HepG2 (cell line): Measurements from ENCODE around the gene LIN7A. TPM values are rescaled to one million over a fixed set of nuclear protein-coding genes. Genes with fewer than 3 reads are reported as not detected.

Experiments used
- ATF1 ChIP-seq: IDR thresholded peaks from 2 replicates; pipeline ENCODE4 v1.6.1; 2016; ENCODE audit warnings: mild to moderate bottlenecking, control low read depth
- CREB1 ChIP-seq, 2 experiments: fragments of 450-650 bp in 1 of 2; IDR thresholded peaks; 2 replicates each; pipeline ENCODE4 v1.6.1; 2016 to 2017; ENCODE audit warnings: control low read depth in 1 of 2, mild to moderate bottlenecking in 1 of 2, missing compliant biosample characterization in 1 of 2, missing genetic modification characterization in 1 of 2
- HDAC1 ChIP-seq: sonication (generic); formaldehyde crosslinking; IDR thresholded peaks from 2 replicates; pipeline ENCODE4 v1.5.1; 2020; ENCODE audit warnings: mild to moderate bottlenecking, missing genetic modification reagents
- HNF4A ChIP-seq: sonication (generic); formaldehyde crosslinking; IDR thresholded peaks from 2 replicates; pipeline ENCODE4 v1.4.0; 2020; ENCODE audit warnings: missing genetic modification reagents
- HOXA5 ChIP-seq: sonication (generic); formaldehyde crosslinking; IDR thresholded peaks from 2 replicates; pipeline ENCODE4 v1.4.0; 2020; ENCODE audit warnings: missing genetic modification reagents
- NR2C2 ChIP-seq: sonication (generic); formaldehyde crosslinking; IDR thresholded peaks from 2 replicates; pipeline ENCODE4 v1.4.0; 2020; ENCODE audit warnings: missing genetic modification reagents, mild to moderate bottlenecking, moderate library complexity, borderline replicate concordance
- RFX1 ChIP-seq: fragments of 450-650 bp; IDR thresholded peaks from 2 replicates; pipeline ENCODE4 v1.6.1; 2017
- ZFP1 ChIP-seq: IDR thresholded peaks from 2 replicates; pipeline ENCODE4 v1.6.1; 2016
- ZNF121 ChIP-seq: sonication (generic); formaldehyde crosslinking; IDR thresholded peaks from 2 replicates; pipeline ENCODE4 v1.5.0; 2020; ENCODE audit warnings: mild to moderate bottlenecking, missing genetic modification reagents
- ZNF138 ChIP-seq: sonication (generic); formaldehyde crosslinking; IDR thresholded peaks from 2 replicates; pipeline ENCODE4 v1.5.0; 2020; ENCODE audit warnings: mild to moderate bottlenecking, low read depth, missing genetic modification reagents
- ZNF562 ChIP-seq: sonication (generic); formaldehyde crosslinking; IDR thresholded peaks from 2 replicates; pipeline ENCODE4 v1.8.0; 2022; ENCODE audit warnings: missing genetic modification reagents, borderline replicate concordance
- ZNF614 ChIP-seq: IDR thresholded peaks from 2 replicates; pipeline ENCODE4 v1.6.1; 2018; ENCODE audit warnings: missing biosample characterization, missing genetic modification reagents, inconsistent platforms, borderline replicate concordance
- polyA plus RNA-seq, 8 experiments: library from polyadenylated mRNA; depleted of rRNA in 3 of 8; stranded (reverse) in 7 of 8; unstranded in 1 of 8; fragments of >200 nt; fragmentation: Illumina TruSeq in 4 of 8; extraction: Trizol in 4 of 8; gene quantifications; 2 replicates each; pipeline versions ENCODE4 v1.2.1 to v1.2.3, GENCODE V29; 2011 to 2016; ENCODE audit warnings: low read depth in 4 of 8, missing spikeins in 1 of 8, mixed read lengths in 1 of 8; ENCODE audit not compliant: insufficient read depth in 1 of 8
- total RNA-seq, 5 experiments: library from RNA; depleted of rRNA; stranded (reverse); fragments of >200 nt; fragmentation: Illumina TruSeq; extraction: Trizol; gene quantifications; 2 replicates each; pipeline ENCODE4 v1.2.3, GENCODE V29; 2016; ENCODE audit warnings: low read depth in 1 of 5
- TF ChIP-seq, protein P1 (sequence below): sonication (generic); formaldehyde crosslinking; conservative IDR thresholded peaks from 2 replicates; pipeline ENCODE4 v1.4.0; 2020; ENCODE audit warnings: mild to moderate bottlenecking, missing genetic modification reagents, moderate library complexity
- TF ChIP-seq, protein P2 (sequence below): sonication (generic); formaldehyde crosslinking; IDR thresholded peaks from 2 replicates; pipeline ENCODE4 v1.4.0; 2020; ENCODE audit warnings: low read depth, missing genetic modification reagents
- TF ChIP-seq, protein P3 (sequence below): sonication (generic); formaldehyde crosslinking; IDR thresholded peaks from 2 replicates; pipeline ENCODE4 v1.5.1; 2020; ENCODE audit warnings: mild to moderate bottlenecking, moderate library complexity, missing genetic modification reagents

LIN7A gene
- total and polyA plus RNA-seq, 2 of the 13 experiments (the other 11 are each of a cell fraction or from before 2014, with no cell fraction given) = 18.5 to 19.2 TPM

GRCh38 chr12:80924437-80924836, 13.3 kb downstream of the LIN7A start (continued):
- no peak for TF ChIP-seq HDAC1 (CRISPR knock-in tag)
- TF ChIP-seq, protein P1, sequence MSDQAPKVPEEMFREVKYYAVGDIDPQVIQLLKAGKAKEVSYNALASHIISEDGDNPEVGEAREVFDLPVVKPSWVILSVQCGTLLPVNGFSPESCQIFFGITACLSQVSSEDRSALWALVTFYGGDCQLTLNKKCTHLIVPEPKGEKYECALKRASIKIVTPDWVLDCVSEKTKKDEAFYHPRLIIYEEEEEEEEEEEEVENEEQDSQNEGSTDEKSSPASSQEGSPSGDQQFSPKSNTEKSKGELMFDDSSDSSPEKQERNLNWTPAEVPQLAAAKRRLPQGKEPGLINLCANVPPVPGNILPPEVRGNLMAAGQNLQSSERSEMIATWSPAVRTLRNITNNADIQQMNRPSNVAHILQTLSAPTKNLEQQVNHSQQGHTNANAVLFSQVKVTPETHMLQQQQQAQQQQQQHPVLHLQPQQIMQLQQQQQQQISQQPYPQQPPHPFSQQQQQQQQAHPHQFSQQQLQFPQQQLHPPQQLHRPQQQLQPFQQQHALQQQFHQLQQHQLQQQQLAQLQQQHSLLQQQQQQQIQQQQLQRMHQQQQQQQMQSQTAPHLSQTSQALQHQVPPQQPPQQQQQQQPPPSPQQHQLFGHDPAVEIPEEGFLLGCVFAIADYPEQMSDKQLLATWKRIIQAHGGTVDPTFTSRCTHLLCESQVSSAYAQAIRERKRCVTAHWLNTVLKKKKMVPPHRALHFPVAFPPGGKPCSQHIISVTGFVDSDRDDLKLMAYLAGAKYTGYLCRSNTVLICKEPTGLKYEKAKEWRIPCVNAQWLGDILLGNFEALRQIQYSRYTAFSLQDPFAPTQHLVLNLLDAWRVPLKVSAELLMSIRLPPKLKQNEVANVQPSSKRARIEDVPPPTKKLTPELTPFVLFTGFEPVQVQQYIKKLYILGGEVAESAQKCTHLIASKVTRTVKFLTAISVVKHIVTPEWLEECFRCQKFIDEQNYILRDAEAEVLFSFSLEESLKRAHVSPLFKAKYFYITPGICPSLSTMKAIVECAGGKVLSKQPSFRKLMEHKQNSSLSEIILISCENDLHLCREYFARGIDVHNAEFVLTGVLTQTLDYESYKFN (CRISPR knock-in tag) = peak; percentile 32
- TF ChIP-seq NR2C2 (CRISPR knock-in tag) = no peak
- no peak for TF ChIP-seq ZNF138 (CRISPR knock-in tag)
- no peak for TF ChIP-seq HOXA5 (CRISPR knock-in tag)
- no peak for TF ChIP-seq ZFP1
- no peak for TF ChIP-seq RFX1
- TF ChIP-seq, protein P2, sequence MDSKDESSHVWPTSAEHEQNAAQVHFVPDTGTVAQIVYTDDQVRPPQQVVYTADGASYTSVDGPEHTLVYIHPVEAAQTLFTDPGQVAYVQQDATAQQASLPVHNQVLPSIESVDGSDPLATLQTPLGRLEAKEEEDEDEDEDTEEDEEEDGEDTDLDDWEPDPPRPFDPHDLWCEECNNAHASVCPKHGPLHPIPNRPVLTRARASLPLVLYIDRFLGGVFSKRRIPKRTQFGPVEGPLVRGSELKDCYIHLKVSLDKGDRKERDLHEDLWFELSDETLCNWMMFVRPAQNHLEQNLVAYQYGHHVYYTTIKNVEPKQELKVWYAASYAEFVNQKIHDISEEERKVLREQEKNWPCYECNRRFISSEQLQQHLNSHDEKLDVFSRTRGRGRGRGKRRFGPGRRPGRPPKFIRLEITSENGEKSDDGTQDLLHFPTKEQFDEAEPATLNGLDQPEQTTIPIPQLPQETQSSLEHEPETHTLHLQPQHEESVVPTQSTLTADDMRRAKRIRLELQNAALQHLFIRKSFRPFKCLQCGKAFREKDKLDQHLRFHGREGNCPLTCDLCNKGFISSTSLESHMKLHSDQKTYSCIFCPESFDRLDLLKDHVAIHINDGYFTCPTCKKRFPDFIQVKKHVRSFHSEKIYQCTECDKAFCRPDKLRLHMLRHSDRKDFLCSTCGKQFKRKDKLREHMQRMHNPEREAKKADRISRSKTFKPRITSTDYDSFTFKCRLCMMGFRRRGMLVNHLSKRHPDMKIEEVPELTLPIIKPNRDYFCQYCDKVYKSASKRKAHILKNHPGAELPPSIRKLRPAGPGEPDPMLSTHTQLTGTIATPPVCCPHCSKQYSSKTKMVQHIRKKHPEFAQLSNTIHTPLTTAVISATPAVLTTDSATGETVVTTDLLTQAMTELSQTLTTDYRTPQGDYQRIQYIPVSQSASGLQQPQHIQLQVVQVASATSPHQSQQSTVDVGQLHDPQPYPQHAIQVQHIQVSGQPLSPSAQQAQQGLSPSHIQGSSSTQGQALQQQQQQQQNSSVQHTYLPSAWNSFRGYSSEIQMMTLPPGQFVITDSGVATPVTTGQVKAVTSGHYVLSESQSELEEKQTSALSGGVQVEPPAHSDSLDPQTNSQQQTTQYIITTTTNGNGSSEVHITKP (CRISPR knock-in tag) = no peak
- no peak for TF ChIP-seq CREB1 (IDR thresholded peaks at IDR 0.05)
- no peak for TF ChIP-seq CREB1 (CRISPR knock-in tag; IDR thresholded peaks at IDR 0.05)
- TF ChIP-seq ATF1 (CRISPR knock-in tag) = no peak
- TF ChIP-seq, protein P3, sequence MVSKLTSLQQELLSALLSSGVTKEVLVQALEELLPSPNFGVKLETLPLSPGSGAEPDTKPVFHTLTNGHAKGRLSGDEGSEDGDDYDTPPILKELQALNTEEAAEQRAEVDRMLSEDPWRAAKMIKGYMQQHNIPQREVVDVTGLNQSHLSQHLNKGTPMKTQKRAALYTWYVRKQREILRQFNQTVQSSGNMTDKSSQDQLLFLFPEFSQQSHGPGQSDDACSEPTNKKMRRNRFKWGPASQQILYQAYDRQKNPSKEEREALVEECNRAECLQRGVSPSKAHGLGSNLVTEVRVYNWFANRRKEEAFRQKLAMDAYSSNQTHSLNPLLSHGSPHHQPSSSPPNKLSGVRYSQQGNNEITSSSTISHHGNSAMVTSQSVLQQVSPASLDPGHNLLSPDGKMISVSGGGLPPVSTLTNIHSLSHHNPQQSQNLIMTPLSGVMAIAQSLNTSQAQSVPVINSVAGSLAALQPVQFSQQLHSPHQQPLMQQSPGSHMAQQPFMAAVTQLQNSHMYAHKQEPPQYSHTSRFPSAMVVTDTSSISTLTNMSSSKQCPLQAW = no peak
- TF ChIP-seq HNF4A (CRISPR knock-in tag) = peak; percentile 75
- TF ChIP-seq ZNF614 (CRISPR knock-in tag) = no peak
- TF ChIP-seq ZNF121 (CRISPR knock-in tag) = no peak
- TF ChIP-seq ZNF562 (CRISPR knock-in tag) = no peak
- TF ChIP-seq, all 625 proteins: peak for 9
